BE2C (cell line): ENCODE data around the gene PRMT7.

ENCODE experiments used
- DNase-seq: peaks from one replicate; pipeline ENCODE4 v3.0.0-alpha.2; 2020
- H3K27me3 ChIP-seq: fragments of 250-450 bp; sonication (Bioruptor Pico); 2 replicates; pipeline ENCODE4 v1.5.1; 2020; ENCODE audit warnings: mild to moderate bottlenecking
- H3K36me3 ChIP-seq: fragments of 250-450 bp; sonication (Bioruptor Pico); 2 replicates; pipeline ENCODE4 v1.5.1; 2020; ENCODE audit warnings: mild to moderate bottlenecking
- H3K4me1 ChIP-seq: fragments of 250-450 bp; sonication (Bioruptor Pico); 2 replicates; pipeline ENCODE4 v1.5.1; 2020
- H3K4me3 ChIP-seq: 2 replicates; pipeline ENCODE4 v1.5.1; 2011; ENCODE audit warnings: low read depth, low read length
- H3K9me3 ChIP-seq: fragments of 250-450 bp; sonication (Bioruptor Pico); 2 replicates; pipeline ENCODE4 v1.5.1; 2020
- TF ChIP-seq, protein P1 (sequence below): IDR thresholded peaks from 2 replicates; pipeline ENCODE4 v1.5.1; 2012; ENCODE audit warnings: mild to moderate bottlenecking, low read depth, low read length

PRMT7 gene

GRCh38 chr16:68328860-68329390 is 18.1 kb downstream of the PRMT7 start:
- Histone ChIP-seq H3K4me1 (peaks cover 6% of the 10 kb centered on the region), H3K9me3 (no peaks in the 10 kb centered on the region), H3K27me3 (no peaks in the 10 kb centered on the region), H3K36me3 (peaks cover 14% of the 10 kb centered on the region), H3K4me3 (no peak overlapping the region)
- TF ChIP-seq, protein P1, sequence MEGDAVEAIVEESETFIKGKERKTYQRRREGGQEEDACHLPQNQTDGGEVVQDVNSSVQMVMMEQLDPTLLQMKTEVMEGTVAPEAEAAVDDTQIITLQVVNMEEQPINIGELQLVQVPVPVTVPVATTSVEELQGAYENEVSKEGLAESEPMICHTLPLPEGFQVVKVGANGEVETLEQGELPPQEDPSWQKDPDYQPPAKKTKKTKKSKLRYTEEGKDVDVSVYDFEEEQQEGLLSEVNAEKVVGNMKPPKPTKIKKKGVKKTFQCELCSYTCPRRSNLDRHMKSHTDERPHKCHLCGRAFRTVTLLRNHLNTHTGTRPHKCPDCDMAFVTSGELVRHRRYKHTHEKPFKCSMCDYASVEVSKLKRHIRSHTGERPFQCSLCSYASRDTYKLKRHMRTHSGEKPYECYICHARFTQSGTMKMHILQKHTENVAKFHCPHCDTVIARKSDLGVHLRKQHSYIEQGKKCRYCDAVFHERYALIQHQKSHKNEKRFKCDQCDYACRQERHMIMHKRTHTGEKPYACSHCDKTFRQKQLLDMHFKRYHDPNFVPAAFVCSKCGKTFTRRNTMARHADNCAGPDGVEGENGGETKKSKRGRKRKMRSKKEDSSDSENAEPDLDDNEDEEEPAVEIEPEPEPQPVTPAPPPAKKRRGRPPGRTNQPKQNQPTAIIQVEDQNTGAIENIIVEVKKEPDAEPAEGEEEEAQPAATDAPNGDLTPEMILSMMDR = no peak
- no peak for DNase-seq

DNA sequence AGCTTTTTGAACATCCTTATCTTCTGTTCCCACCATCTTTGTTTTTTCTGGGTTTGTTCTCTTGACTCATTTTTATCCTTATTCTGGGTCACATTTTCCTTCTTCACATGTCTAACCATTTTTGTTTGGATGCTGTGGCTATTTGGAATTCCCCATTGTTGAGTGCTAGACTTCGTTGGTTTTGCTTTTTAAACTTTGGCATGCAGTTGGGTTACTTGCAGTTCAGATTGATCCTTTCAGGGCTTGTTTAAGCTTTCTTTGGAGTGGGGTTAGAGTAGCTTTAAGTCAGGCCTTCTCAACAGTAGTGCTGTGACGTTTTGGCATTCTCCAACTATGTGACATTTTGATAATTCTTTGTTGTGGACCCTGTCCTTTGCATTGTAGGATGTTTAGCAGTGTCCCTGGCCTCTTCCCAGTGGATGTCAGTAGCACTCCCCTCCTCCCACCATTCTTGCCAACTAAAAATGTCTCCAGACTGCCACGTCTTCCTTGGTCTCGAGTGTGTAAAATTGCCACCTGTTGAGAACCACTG is 21.1 kb downstream of the PRMT7 start:
- Histone ChIP-seq H3K9me3 (no peaks in the 10 kb centered on the region), H3K36me3 (peaks cover 10% of the 10 kb centered on the region), H3K4me1 (peaks cover 6% of the 10 kb centered on the region), H3K27me3 (no peaks in the 10 kb centered on the region), H3K4me3 (no peak overlapping the region)
- TF ChIP-seq, protein P1 = no peak
- no peak for DNase-seq

DNA sequence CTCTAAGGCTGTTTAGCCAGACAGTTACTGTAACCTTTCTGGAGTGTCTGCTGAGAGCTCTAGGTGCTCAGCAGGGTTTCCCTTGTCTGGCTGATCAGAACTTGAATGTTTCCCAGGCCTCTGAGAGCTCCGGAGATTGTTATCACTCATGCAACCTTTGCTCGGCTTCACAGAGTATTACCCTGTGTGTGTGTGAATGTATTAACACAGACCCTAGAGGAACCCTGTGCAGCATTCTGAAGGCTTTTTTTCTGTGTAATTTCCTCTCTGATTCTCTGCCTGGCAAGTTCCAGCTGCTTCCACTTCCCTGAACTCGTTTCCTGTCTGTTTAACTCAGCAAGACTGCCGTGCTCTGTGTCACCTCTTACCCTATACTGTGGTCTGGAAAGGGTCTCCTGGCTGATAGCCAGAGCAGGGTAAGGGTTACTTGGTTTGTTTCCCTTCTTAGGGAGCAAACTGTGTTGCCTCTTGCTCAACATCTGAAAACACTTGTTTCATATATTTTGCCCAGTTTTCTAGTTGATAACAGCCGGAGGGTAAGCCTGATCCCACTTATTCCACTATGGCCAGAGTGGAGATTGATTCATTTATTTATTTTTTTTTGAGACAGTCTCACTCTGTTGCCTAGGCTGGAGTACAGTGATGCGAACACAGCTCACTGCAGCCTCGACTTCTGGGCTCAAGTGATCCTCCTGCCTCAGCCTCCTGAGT is 21.7 kb downstream of the PRMT7 start:
- Histone ChIP-seq H3K4me3 (no peak overlapping the region), H3K36me3 (peaks cover 14% of the 10 kb centered on the region), H3K9me3 (no peaks in the 10 kb centered on the region), H3K4me1 (peaks cover 6% of the 10 kb centered on the region), H3K27me3 (no peaks in the 10 kb centered on the region)
- TF ChIP-seq, protein P1 = no peak
- DNase-seq = no peak

DNA sequence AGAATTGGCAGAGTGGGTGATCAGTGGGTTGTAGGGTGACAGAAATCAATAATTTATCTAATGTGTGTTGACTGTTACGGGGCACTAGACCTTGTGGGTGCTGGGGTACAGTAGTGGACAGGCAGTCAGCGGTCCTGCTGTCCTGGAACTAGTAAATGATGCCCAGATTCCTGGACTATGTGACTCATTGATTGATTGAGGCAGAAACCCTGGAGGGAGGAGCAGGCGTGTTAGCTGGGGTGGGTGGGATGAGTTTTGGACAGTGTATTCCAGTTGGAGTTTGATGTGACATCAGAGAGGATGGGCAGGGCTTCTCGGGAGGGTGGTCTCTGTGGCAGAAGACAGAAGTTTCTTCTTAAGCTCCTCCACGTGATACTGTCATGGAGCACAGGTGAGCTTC is 24.4 kb downstream of the PRMT7 start:
- Histone ChIP-seq H3K9me3 (no peaks in the 10 kb centered on the region), H3K27me3 (no peaks in the 10 kb centered on the region), H3K4me3 (no peak overlapping the region), H3K36me3 (peaks cover 36% of the 10 kb centered on the region), H3K4me1 (peaks cover 6% of the 10 kb centered on the region)
- TF ChIP-seq, protein P1 = no peak
- no peak for DNase-seq

DNA sequence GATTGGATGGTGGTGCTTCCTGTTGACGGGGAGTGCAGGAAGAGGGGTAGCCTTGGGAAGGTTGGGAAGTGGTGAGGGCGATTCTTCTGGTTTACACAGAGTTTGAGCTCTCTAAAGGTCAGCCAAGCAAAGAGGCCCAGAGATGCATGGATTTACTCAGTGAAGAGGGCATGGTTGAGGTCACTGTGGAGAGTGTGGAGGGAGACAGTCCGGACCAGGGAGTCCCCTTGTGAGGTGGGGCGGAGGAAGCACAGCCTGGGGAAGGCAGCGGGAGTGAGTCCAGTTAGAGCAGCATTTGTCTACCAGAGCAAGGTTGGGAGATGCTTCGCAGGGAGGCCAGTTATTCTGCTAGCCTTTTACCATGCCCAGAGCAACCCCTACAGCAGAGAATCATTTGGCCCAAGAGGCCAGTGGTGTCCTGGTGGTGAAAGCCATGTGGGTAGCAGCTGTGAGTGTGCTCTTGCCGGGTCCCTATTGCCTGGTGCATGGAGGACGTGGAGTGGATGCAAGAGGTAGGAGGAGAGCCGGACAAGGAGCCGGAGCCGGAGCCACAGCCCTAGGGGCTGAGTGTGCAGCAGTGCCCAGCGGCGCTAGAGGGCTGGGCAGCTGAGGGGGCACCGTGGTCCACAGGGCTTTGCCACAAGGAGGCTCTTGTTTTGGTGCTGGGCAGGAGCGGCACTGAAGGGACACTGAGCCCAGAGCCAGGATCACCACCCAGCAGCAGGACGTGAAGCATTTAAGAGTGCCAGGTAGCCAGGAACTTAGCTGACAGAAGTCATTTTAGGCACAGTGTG is 27.7 kb downstream of the PRMT7 start:
- H3K27me3 ChIP-seq = no peaks in the 10 kb centered on the region
- H3K4me3 ChIP-seq = no peak overlapping the region
- no peak for DNase-seq
- H3K4me1 ChIP-seq = no peaks in the 10 kb centered on the region
- H3K9me3 ChIP-seq = no peaks in the 10 kb centered on the region
- TF ChIP-seq, protein P1 = no peak
- H3K36me3 ChIP-seq = peaks cover 57% of the 10 kb centered on the region

- peaks cover 57% of the 10 kb centered on the region for H3K36me3 ChIP-seq
- H3K4me3 ChIP-seq = no peak overlapping the region
- no peaks in the 10 kb centered on the region for H3K9me3 ChIP-seq
- H3K4me1 ChIP-seq = no peaks in the 10 kb centered on the region
- TF ChIP-seq, protein P1 = no peak
- DNase-seq = no peak
- no peaks in the 10 kb centered on the region for H3K27me3 ChIP-seq
Observed at GRCh38 chr16:68339214-68339613, 28.4 kb downstream of the PRMT7 start.
